A673 (cell line): Measurements from ENCODE around the gene HELZ.

Source experiments
- CTCF ChIP-seq: fragments of 300-800, 200-600 bp; sonication (generic); conservative IDR thresholded peaks from 2 replicates; pipeline ENCODE4 v1.5.1; 2017; ENCODE audit warnings: low read depth, mild to moderate bottlenecking, antibody characterized with exemption, low read length, moderate library complexity, mixed read lengths
- EZH2 ChIP-seq: fragments of 200-600 bp; sonication (generic); IDR thresholded peaks from 2 replicates; pipeline ENCODE4 v1.6.1; 2017; ENCODE audit warnings: borderline replicate concordance, low read depth, mild to moderate bottlenecking, mixed read lengths, antibody characterized with exemption, low read length; ENCODE audit not compliant: poor library complexity, severe bottlenecking

- TF ChIP-seq EZH2 (no peak), CTCF (no peak)
Measured at GRCh38 chr17:67078292-67078691, 166.7 kb downstream of the HELZ start.
